ENCODE measurements around the gene ZNF865.
"Not testable (repeated sequence)": the region's sequence is repeated elsewhere in the genome, so short reads cannot be mapped to it uniquely, and the experiment has no call there.

The ZNF865 gene

GRCh38 chr19:55578761-55579747, 26.4 kb upstream of the ZNF865 start:
- H3K27me3 ChIP-seq (ENCODE audit: control insufficient read depth, insufficient read depth, low read length, poor library complexity, severe bottlenecking), result peaks cover 4% of the 10 kb centered on the region
- no peaks in the 10 kb centered on the region for H3K4me1 ChIP-seq (ENCODE audit: control insufficient read depth, insufficient read depth, low read length)
- 96 to 97% methylated on average over 90 of the region's 90 CpGs for WGBS, 2 experiments

GRCh38 chr19:55579766-55580621, 25.5 kb upstream of the ZNF865 start:
- peak overlapping the region; percentile 91 for H3K4me3 ChIP-seq (ENCODE audit: insufficient read depth, low read depth, low read length)
- no peaks in the 10 kb centered on the region for H3K4me1 ChIP-seq (ENCODE audit: control insufficient read depth, insufficient read depth, low read length)
- peak overlapping the region; percentile 55 for H3K27ac ChIP-seq (ENCODE audit: insufficient read depth, low read depth, low read length, poor library complexity, severe bottlenecking)
- H3K36me3 ChIP-seq (ENCODE audit: control insufficient read depth, insufficient read depth, low read length), result peaks cover 12% of the 10 kb centered on the region
- no peaks in the 10 kb centered on the region for H3K9me3 ChIP-seq (ENCODE audit: control insufficient read depth, low read length)
- WGBS, 2 experiments, result 13 to 15% methylated on average over 20 of the region's 20 CpGs
- peaks cover 4% of the 10 kb centered on the region for H3K27me3 ChIP-seq (ENCODE audit: control insufficient read depth, insufficient read depth, low read length, poor library complexity, severe bottlenecking)

More at GRCh38 chr19:55578761-55579747, 26.4 kb upstream of the ZNF865 start:
- peaks cover 12% of the 10 kb centered on the region for H3K36me3 ChIP-seq (ENCODE audit: control insufficient read depth, insufficient read depth, low read length)
- H3K27ac ChIP-seq (ENCODE audit: insufficient read depth, low read depth, low read length, poor library complexity, severe bottlenecking), result no peak overlapping the region
- no peaks in the 10 kb centered on the region for H3K9me3 ChIP-seq (ENCODE audit: control insufficient read depth, low read length)
- H3K4me3 ChIP-seq (ENCODE audit: insufficient read depth, low read depth, low read length), result peak overlapping the region; percentile 91

DNA sequence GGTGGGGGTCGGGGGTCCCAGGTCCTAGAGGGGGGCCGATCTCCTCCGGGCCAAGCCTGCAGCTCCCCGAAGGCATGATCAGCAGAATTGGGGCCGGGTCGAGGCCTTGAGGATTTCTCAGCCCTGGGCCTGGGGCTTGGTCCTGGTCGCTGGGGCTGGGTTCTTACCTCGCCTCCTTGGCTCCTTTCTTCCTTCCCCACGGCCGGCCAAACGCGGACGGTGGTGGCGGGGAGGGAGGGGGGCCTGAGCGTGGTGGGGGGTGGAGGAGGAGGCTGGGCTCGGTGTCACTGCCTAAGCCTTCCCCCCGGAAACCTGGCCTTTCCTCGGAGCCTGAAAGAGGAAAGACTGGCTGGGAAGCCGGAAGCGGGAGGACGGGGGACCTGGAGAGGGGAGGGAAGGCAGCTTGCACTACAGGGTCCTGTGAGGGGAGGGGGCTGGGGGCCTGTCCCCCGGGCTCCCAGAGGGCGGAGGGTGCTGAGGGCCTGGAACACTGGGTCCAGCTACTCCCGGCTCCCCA, 24.8 kb upstream of the ZNF865 start, which contains the start of gene ZNF579:
TSS of gene ZNF579 (minus strand) at position 221 of the 517 bp plus-strand sequence. CDS start 1,209 bp downstream, outside the sequence.
- Histone ChIP-seq H3K9me3 (ENCODE audit: control insufficient read depth, low read length) (no peaks in the 10 kb centered on the region), H3K27ac (ENCODE audit: insufficient read depth, low read depth, low read length, poor library complexity, severe bottlenecking) (peak within 1 kb of the TSS; percentile 55), H3K27me3 (ENCODE audit: control insufficient read depth, insufficient read depth, low read length, poor library complexity, severe bottlenecking) (peaks cover 4% of the 10 kb centered on the region), H3K4me1 (ENCODE audit: control insufficient read depth, insufficient read depth, low read length) (peaks cover 4% of the 10 kb centered on the region), H3K4me3 (ENCODE audit: insufficient read depth, low read depth, low read length) (peak within 1 kb of the TSS; percentile 91), H3K36me3 (ENCODE audit: control insufficient read depth, insufficient read depth, low read length) (peaks cover 12% of the 10 kb centered on the region)
- WGBS, 2 experiments, result 3 to 4% methylated on average over 19 of the region's 24 CpGs

GRCh38 chr19:55581145-55581822, 24.2 kb upstream of the ZNF865 start:
- Histone ChIP-seq H3K36me3 (ENCODE audit: control insufficient read depth, insufficient read depth, low read length) (peaks cover 12% of the 10 kb centered on the region), H3K4me1 (ENCODE audit: control insufficient read depth, insufficient read depth, low read length) (peaks cover 4% of the 10 kb centered on the region), H3K4me3 (ENCODE audit: insufficient read depth, low read depth, low read length) (peak overlapping the region; percentile 91), H3K9me3 (ENCODE audit: control insufficient read depth, low read length) (no peaks in the 10 kb centered on the region), H3K27ac (ENCODE audit: insufficient read depth, low read depth, low read length, poor library complexity, severe bottlenecking) (no peak overlapping the region), H3K27me3 (ENCODE audit: control insufficient read depth, insufficient read depth, low read length, poor library complexity, severe bottlenecking) (peaks cover 4% of the 10 kb centered on the region)
- 42 to 43% methylated on average over 12 of the region's 12 CpGs for WGBS, 2 experiments

- no peak overlapping the region for H3K27ac ChIP-seq (ENCODE audit: insufficient read depth, low read depth, low read length, poor library complexity, severe bottlenecking)
- H3K27me3 ChIP-seq (ENCODE audit: control insufficient read depth, insufficient read depth, low read length, poor library complexity, severe bottlenecking), result peaks cover 4% of the 10 kb centered on the region
- no peaks in the 10 kb centered on the region for H3K9me3 ChIP-seq (ENCODE audit: control insufficient read depth, low read length)
- H3K4me1 ChIP-seq (ENCODE audit: control insufficient read depth, insufficient read depth, low read length), result peaks cover 4% of the 10 kb centered on the region
- no peak overlapping the region for H3K4me3 ChIP-seq (ENCODE audit: insufficient read depth, low read depth, low read length)
- H3K36me3 ChIP-seq (ENCODE audit: control insufficient read depth, insufficient read depth, low read length), result peaks cover 10% of the 10 kb centered on the region
- WGBS, 2 experiments, result 64 to 66% methylated on average over 6 of the region's 6 CpGs
Observed at GRCh38 chr19:55581823-55582223, 23.6 kb upstream of the ZNF865 start.

DNA sequence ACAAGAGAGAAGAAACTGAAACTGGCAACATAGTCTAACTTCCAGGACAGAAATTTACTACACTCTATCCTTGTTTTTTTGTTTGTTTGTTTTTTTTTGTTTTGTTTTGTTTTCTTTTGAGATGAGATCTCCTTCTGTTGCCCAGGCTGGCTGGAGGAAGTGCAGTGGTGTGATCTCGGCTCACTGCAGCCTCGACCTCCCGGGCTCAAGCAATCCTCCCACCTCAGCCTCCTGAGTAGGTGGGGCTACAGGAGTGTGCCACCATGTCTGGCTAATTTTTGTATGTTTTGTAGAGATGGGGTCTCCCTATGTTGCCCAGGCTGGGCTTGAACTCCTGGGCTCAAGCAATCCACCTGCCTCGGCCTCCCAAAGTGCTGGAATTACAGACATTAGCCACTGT, 23.2 kb upstream of the ZNF865 start:
- not testable (repeated sequence) for H3K4me1 ChIP-seq (ENCODE audit: control insufficient read depth, insufficient read depth, low read length); H3K36me3 ChIP-seq (ENCODE audit: control insufficient read depth, insufficient read depth, low read length); H3K27ac ChIP-seq (ENCODE audit: insufficient read depth, low read depth, low read length, poor library complexity, severe bottlenecking); H3K9me3 ChIP-seq (ENCODE audit: control insufficient read depth, low read length); H3K4me3 ChIP-seq (ENCODE audit: insufficient read depth, low read depth, low read length); H3K27me3 ChIP-seq (ENCODE audit: control insufficient read depth, insufficient read depth, low read length, poor library complexity, severe bottlenecking)
- WGBS, 2 experiments, result 88 to 92% methylated on average over 4 of the region's 4 CpGs

GRCh38 chr19:55583897-55584296, 21.6 kb upstream of the ZNF865 start:
- H3K4me3 ChIP-seq (ENCODE audit: insufficient read depth, low read depth, low read length); H3K36me3 ChIP-seq (ENCODE audit: control insufficient read depth, insufficient read depth, low read length); H3K27ac ChIP-seq (ENCODE audit: insufficient read depth, low read depth, low read length, poor library complexity, severe bottlenecking); H3K27me3 ChIP-seq (ENCODE audit: control insufficient read depth, insufficient read depth, low read length, poor library complexity, severe bottlenecking); H3K9me3 ChIP-seq (ENCODE audit: control insufficient read depth, low read length); H3K4me1 ChIP-seq (ENCODE audit: control insufficient read depth, insufficient read depth, low read length): not testable (repeated sequence)
- 94 to 97% methylated on average over 8 of the region's 8 CpGs for WGBS, 2 experiments

DNA sequence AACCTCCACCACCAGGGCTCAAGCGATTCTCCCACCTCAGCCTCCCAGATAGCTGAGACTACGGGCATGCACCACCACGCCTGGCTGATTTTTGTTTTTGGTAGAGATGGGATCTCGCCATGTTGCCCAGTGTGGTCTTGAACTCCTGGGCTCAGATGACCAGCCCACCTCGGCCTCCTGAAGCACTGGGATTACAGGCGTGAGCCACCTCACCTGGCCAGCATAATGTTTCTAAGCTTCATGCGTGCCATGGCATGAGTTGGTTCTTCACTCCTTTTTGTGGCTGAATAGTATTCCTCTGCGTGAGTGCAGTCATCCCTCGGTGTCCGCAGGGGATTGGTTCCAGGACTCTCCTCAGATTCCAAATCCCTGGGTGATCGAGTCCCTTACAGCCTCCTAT, 20.6 kb upstream of the ZNF865 start:
- H3K27ac ChIP-seq (ENCODE audit: insufficient read depth, low read depth, low read length, poor library complexity, severe bottlenecking), result no peak overlapping the region
- H3K36me3 ChIP-seq (ENCODE audit: control insufficient read depth, insufficient read depth, low read length), result no peaks in the 10 kb centered on the region
- 94 to 95% methylated on average over 11 of the region's 11 CpGs for WGBS, 2 experiments

DNA sequence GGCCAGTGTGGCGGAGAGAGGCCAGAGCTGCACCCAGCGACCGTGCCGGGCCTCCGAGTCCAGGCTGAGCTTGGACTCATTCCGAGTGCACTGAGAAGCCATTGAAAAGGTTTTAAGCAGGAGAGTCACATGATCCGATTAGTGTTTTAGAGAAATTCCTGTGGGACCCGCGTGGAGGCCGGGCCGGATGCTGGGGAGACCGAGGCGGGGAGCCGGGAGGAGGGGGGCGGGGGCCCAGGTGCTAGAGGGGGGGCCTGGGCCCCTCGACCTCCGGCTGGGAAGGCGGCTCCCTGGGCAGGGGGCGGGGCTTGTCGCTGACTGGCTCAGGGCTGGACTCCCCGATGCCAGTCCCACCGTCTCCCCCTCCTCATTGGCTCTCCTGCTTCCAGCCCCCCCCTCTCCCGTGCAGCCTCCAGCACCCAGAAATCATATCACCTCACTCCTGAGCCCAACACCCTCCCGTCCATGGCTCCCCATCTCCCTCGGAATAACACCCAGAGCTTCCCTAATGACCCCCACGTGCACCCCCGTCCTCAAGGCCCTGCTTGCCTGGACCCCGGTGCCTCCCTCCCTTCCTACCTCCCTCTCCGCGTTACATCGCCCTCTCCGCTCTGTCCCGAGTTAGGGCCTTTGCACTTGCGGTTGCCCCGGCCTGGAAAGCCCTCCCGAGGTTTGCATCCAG, 19.6 kb upstream of the ZNF865 start:
- WGBS, 2 experiments, result 6% methylated on average over 36 of the region's 36 CpGs
- peak overlapping the region; percentile 1 for H3K4me3 ChIP-seq (ENCODE audit: insufficient read depth, low read depth, low read length)

More for the DNA sequence above, 20.6 kb upstream of the ZNF865 start:
- Histone ChIP-seq H3K4me1 (ENCODE audit: control insufficient read depth, insufficient read depth, low read length) (peaks cover 8% of the 10 kb centered on the region), H3K9me3 (ENCODE audit: control insufficient read depth, low read length) (no peaks in the 10 kb centered on the region), H3K27me3 (ENCODE audit: control insufficient read depth, insufficient read depth, low read length, poor library complexity, severe bottlenecking) (peaks cover 4% of the 10 kb centered on the region), H3K4me3 (ENCODE audit: insufficient read depth, low read depth, low read length) (no peak overlapping the region)

More for the DNA sequence above, 19.6 kb upstream of the ZNF865 start:
- Histone ChIP-seq H3K27ac (ENCODE audit: insufficient read depth, low read depth, low read length, poor library complexity, severe bottlenecking) (peak overlapping the region; percentile 38), H3K27me3 (ENCODE audit: control insufficient read depth, insufficient read depth, low read length, poor library complexity, severe bottlenecking) (peaks cover 4% of the 10 kb centered on the region), H3K36me3 (ENCODE audit: control insufficient read depth, insufficient read depth, low read length) (no peaks in the 10 kb centered on the region), H3K9me3 (ENCODE audit: control insufficient read depth, low read length) (no peaks in the 10 kb centered on the region), H3K4me1 (ENCODE audit: control insufficient read depth, insufficient read depth, low read length) (peaks cover 13% of the 10 kb centered on the region)
